Measurements from ENCODE around the gene AFAP1L2.

AFAP1L2 gene

GRCh38 chr10:114393482-114393881, 10.8 kb downstream of the AFAP1L2 start:
- DNase-seq (ENCODE audit: low spot score): peak; percentile 42
- TF ChIP-seq CTCF (conservative IDR thresholded peaks at IDR 0.05; ENCODE audit: low read depth): no peak
- no peak overlapping the region for H3K27ac ChIP-seq
- ChIA-PET CTCF (no interaction called here), POLR2A (ENCODE audit: low non-redundant PET) (no interaction called here)

- CTCF ChIA-PET: interaction anchor here (0.7 kb wide), 1 partner anchor 89 kb away, joined by 5 read pairs; no protein-coding TSS in a partner anchor
- no peak for DNase-seq (ENCODE audit: low spot score)
- POLR2A ChIA-PET (ENCODE audit: low non-redundant PET): no interaction called here
- H3K27ac ChIP-seq: no peak overlapping the region; the same call in 1 of the 2 replicates
- no peak for TF ChIP-seq CTCF (conservative IDR thresholded peaks at IDR 0.05; ENCODE audit: low read depth)
These were observed 12.0 kb downstream of the AFAP1L2 start for GRCh38 chr10:114392112-114392835.

GRCh38 chr10:114391599-114391998, 12.7 kb downstream of the AFAP1L2 start:
- CTCF ChIA-PET: no interaction called here

GRCh38 chr10:114389426-114389825, 14.9 kb downstream of the AFAP1L2 start:
- CTCF ChIA-PET: interaction anchor here (0.7 to 1.5 kb wide), 3 partner anchors 22 to 57 kb away, joined by 3 to 4 read pairs (median 3); no protein-coding TSS in a partner anchor
- TF ChIP-seq CTCF (conservative IDR thresholded peaks at IDR 0.05; ENCODE audit: low read depth): no peak
- POLR2A ChIA-PET (ENCODE audit: low non-redundant PET): no interaction called here
- DNase-seq (ENCODE audit: low spot score): peak; percentile 83
- H3K27ac ChIP-seq: no peak overlapping the region

More at GRCh38 chr10:114391599-114391998, 12.7 kb downstream of the AFAP1L2 start:
- no peak for TF ChIP-seq CTCF (conservative IDR thresholded peaks at IDR 0.05; ENCODE audit: low read depth)
- H3K27ac ChIP-seq: peak overlapping the region; percentile 59
- DNase-seq (ENCODE audit: low spot score): no peak
- POLR2A ChIA-PET (ENCODE audit: low non-redundant PET): no interaction called here

- no peak for TF ChIP-seq CTCF (conservative IDR thresholded peaks at IDR 0.05; ENCODE audit: low read depth)
- H3K27ac ChIP-seq: no peak overlapping the region
- DNase-seq (ENCODE audit: low spot score): peak; percentile 51
- CTCF ChIA-PET: interaction anchor here (0.8 to 1.5 kb wide), 2 partner anchors 21 to 60 kb away, joined by 3 to 4 read pairs; no protein-coding TSS in a partner anchor
- POLR2A ChIA-PET (ENCODE audit: low non-redundant PET): no interaction called here
These were observed 16.0 kb downstream of the AFAP1L2 start for GRCh38 chr10:114388275-114388674.

GRCh38 chr10:114387784-114388183, 16.5 kb downstream of the AFAP1L2 start:
- TF ChIP-seq CTCF (conservative IDR thresholded peaks at IDR 0.05; ENCODE audit: low read depth): no peak
- POLR2A ChIA-PET (ENCODE audit: low non-redundant PET): no interaction called here
- DNase-seq (ENCODE audit: low spot score): no peak
- no peak overlapping the region for H3K27ac ChIP-seq
- CTCF ChIA-PET: interaction anchor here (0.8 kb wide), 1 partner anchor 60 kb away, joined by 3 read pairs; no protein-coding TSS in a partner anchor
